Measurements from ENCODE around the gene RAB33B.
"Not testable (repeated sequence)": the region's sequence is repeated elsewhere in the genome, so short reads cannot be mapped to it uniquely, and the experiment has no call there.

Gene RAB33B

DNA sequence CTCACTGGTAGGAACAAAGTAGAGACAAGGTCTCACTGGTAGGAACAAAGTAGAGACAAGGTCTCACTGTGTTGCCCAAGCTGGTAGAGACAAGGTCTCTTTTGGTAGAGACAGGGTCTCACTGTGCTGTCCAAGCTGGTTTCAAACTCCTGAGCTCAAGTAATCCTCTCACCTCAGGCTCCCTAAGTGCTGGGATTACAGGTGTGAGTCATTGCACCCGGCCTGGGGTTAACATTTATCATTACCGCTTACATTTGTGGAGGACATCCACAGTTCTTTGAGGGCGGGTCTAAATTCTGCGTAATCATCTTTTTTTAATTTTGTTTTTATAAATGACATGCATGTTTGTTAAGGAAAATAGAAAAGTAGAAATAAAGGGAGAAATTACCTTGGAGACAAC lies 12.0 kb downstream of the RAB33B start:
- no peak for DNase-seq

DNA sequence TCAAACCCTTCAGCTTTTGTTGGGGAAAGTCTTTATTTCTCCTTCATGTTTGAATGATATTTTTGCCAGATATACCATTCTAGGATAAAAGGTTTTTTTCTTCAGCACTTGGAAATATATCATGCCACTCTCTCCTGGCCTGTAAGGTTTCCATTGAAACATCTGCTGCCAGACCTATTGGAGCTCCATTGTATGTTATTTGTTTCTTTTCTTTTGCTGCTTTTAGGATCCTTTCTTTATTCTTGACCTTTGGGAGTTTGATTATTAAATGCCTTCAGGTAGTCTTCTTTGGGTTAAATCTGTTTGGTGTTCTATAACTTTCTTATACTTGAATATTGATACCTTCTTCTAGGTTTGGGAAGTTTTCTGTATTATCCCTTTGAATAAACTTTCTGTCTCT lies 14.8 kb downstream of the RAB33B start:
- not testable (repeated sequence) for DNase-seq

DNA sequence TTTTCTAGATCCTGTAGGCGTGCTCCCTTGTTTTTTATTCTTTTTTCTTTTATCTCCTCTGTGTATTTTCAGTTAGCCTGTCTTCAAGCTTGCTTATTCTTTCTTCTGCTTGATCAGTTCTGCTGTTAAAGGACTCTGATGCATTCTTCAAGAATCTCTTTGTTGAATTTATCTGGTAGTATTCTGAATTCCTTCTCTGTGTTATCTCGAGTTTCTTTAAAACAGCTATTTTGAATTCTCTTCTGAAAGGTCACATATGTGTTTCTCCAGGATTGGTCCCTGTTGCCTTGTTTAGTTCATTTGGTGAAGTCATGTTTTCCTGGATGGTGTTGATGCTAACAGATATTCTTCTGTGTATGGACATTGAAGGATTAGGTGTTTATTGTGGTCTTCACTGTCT lies 15.3 kb downstream of the RAB33B start:
- no peak for DNase-seq

DNA sequence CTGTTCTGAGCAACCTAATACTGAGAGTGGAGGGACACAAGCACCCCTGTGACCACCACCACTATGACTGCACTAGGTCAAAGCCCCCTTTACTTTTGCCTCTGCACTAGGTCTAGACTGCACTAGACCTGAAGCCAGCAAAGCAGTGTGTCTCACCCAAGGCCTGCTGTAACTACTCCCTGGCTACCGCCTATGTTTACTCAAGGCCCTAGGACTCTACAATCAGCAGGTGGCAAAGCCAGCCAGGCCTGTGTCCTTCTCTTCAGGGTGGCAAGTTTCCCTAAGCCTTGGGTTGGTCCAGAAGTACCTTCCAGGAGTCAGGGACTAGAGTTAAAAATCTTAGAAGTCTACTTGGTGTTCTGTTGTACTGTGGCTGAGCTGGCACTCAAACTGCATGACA lies 15.9 kb downstream of the RAB33B start:
- DNase-seq = no peak

DNA sequence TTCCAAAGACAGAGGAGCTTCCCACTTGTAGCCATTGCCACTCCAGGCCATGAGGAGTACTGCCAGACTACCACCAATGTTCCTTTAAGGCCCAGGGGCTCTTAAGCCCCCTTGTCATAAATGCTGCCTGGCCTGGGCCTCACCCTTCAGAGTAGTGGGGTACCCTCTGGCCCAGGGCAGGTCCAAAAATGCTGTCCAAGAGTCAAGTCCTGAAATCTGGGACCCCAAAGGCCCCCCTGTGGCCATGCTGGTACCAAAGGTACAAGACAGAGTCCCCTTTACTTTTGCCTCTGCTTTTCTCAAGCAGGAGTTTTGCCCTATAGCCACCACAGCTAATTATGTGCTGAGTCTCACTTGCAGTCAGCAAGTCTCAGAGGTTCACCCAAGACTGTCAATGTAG lies 16.4 kb downstream of the RAB33B start:
- no peak for DNase-seq

DNA sequence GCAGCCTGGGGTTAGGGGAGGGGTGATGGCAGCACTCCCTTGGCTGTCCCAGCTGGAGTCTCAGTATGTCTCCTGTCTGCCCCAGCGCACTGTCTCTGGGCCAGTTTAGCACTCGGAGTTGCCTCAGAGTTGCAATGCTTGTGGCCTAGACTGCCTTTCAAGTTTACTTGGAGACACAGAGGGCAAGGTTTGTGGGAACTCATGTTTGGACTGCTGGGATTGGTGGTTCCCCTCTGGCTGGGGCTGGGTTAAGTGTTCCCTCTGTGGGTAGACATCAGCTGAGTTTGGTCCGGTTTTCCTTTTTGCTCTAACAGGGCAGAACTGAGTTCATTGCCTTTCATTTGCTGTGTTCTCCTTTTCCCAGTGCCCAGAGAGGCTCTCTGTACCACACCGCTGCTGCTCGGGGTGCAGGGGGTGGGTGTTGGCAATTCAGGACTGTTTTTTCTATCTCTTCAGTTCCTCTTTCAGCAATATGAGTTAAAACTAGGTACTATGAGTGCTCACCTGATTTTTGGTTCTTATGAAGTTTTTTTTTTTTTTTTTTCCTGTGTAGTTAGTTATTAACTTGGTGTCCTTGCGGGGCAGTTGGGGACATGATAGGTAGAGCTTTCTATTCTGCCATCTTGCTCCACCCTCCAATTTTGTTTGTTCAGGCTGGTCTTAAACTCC lies 17.2 kb downstream of the RAB33B start:
- no peak for DNase-seq

DNA sequence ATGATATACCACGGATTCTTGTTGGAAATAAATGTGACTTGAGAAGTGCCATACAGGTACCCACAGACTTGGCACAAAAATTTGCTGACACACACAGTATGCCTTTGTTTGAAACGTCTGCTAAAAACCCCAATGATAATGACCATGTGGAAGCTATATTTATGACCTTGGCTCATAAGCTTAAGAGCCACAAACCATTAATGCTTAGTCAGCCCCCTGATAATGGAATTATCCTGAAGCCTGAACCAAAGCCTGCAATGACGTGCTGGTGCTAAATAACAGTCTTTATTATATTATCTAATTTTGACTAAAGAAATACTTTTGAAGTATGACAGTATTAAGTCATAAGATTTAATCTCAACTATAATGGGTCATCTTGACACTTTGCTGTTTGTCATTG lies 18.9 kb downstream of the RAB33B start:
- no peak for DNase-seq

DNA sequence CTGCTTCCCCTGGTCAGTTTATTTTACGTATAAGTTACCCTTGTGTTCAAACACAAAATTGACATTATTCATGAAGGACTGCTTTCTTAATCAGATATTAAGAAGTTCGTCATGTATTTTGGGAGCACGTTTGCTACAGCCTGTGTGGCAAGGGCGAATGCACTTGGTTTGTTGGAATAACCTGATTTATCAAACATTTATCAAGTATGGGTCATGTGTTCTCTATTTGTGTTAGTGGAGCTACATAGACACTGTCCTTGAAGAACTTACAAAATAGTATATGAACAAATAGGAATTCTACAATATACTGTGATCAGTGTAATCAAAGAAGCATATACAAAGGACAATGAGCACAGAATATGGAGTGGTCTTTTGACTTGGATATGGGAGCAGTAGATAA lies 22.4 kb downstream of the RAB33B start:
- DNase-seq = no peak

DNA sequence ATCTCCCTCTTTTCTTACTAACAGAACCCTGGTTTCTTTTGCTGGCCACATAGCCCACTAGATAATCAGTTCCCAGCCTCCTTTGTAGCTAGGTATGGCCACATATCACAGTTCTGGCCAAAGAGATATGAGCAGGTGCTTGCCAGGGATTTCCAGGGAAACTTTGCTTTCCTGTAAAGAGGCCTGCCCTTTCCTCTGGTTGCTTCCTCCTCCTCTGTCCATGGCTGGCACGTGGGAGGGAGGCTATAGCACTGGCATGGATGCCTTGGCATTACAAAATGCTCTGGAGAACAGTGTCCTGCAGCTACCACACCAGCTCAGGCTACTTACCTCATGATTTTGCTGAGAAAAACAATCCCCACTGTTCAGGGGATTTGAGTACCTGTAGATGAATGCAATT lies 27.5 kb downstream of the RAB33B start:
- DNase-seq = no peak

DNA sequence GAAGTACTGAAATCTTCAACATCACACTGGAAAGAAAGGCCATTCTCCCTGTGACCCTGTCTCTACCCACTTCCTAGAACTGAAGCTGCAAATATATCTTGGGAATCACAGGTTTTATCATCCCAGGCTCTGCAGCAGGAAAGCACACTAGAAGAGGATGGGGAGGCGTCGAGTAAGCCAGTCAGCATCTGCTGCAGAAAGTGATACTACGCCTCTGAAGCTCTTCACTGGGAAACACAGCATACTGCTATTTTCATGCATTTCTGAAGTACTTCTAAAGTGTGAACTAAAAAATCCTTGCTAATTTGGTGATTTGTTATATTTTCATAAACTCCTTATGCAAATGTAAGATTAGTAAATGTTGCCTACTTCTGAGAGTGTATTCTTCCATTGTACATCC lies 29.1 kb downstream of the RAB33B start:
- no peak for DNase-seq

DNA sequence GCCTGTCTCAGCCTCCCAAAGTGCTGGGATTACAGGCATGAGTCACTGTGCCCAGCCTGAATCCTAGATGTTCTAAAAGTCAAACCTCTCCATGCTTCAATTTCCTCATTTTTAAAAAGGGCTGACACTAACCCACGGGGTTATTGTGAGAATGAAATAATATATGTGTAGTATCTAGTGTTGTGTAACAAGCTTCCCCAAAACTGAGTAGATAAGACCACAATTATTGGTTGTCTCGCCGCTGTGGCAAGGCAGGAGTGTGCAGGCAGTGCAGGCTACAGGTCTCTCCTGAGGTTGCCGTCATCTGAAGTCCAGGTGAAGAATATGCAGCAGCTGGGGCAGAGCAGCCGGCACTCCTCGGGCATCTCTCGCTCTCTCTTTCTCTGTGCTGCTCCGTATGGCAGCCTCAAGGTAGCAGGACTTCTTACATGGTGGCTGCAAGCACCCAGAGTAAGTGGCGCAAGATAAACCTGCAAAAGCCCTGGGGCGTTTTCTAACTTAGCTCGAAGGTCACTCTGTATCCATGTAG lies 30.9 kb downstream of the RAB33B start:
- no peak for DNase-seq

DNA sequence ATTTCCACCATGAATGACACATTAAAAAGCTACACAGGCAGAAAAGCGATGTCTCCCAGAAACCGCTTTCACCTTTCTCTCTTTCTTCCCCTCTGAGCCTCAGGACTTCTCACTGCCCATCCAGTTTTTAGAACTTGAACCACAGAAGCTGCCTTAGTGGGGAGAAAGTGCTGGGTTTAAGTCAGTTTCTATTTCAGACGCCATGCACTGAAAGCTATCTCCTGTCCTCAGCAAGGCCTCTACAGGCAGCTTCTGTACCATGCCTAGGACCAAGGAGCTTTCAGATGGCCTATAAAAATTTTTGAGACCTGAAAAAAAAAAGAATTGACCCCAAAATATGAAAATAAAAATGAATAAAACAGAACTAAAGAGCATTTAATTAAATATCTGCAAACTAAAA lies 34.5 kb downstream of the RAB33B start:
- DNase-seq = no peak

DNA sequence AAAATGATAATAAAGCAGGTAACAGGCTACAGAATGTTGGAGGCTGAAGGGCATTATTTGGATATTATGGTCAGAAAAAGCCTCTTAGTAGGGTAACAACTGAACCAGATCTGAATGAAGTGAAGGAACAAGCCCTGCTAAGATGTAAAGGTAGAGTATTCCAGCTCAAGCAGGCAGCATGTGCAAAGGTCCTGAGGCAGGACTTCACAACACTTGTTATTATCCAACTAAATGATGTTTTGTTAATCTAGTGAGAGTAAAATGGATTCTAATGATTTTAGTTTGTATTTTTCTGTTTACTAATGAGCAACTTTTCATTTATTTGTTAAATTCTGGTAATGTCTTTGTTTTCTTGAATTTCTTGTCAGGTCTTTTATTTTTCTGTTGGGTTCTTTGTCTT lies 35.7 kb downstream of the RAB33B start:
- no peak for DNase-seq

DNA sequence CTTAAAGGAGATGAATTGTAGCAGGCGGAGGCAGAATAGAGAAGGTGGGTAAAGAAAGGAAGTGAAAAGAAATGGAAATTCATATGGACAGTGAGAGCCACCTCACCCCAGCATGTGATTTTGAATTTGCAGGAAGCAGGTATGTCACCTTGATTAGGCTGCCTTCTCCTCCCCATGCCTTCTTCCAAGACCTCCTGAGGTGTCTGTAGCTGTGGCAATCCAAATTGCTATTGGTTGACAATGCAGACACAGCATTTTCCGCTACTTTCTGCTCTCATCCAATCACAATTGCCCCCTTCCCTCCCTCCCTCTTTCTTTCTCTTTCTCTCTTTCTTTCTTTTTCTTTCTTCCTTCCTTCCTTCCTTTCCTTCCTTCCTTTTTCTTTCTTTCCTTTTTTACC lies 38.5 kb downstream of the RAB33B start:
- DNase-seq = no peak

DNA sequence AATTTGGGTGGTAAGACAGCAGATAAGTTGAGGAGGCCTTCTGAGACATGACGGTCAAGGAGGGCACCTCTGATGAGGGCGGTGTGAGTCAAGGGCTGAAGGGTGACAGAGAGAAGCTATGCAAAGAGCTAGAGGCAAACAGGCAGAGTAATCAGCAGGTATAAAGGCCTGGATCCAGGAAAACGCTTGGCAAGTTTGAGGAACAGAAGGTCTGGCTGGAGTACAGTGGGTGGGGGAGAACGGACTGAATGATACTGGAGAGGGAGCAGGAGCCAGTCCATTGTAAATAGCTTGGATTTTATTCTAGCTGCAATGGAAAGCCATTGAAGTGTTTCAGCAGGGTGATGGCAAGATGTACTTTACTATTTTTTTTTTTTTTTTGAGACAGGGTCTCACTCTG lies 39.3 kb downstream of the RAB33B start:
- no peak for DNase-seq

DNA sequence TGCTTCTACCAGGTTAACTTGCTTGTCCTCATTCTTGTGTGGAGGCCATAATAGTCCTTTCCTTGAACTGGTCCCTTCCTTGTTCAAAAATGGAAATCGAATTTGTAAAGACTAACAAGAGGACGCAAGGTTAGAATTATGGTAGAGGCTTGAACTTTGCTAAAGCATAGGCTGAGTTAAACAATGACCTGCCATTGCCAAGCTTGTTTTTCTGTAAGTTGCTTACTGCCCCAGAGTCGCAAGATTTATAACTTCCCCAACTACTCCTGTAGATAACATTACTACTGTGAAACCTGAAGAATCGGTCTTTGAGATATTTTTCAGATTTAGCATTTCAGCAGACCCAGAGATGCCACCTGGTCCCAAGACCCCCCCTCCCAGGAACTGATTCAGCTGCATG lies 45.3 kb downstream of the RAB33B start:
- no peak for DNase-seq

DNA sequence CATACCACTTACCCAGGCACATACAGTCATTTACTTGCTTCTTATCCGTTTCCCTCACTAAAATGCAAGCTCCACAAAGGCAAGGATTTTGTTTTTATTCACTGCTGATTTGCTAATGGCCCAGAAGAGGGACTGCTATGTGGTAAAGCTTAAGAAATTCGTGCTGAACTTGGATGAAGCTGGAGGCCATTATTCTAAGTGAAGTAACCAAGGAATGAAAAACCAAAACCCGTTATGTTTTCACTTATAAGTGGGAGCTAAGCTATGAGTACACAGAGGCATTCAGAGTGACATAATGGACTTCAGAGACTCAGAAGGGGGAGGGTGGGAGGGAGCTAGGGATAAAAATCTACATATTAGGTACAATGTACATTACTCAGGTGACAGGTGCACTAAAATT lies 47.2 kb downstream of the RAB33B start:
- no peak for DNase-seq

DNA sequence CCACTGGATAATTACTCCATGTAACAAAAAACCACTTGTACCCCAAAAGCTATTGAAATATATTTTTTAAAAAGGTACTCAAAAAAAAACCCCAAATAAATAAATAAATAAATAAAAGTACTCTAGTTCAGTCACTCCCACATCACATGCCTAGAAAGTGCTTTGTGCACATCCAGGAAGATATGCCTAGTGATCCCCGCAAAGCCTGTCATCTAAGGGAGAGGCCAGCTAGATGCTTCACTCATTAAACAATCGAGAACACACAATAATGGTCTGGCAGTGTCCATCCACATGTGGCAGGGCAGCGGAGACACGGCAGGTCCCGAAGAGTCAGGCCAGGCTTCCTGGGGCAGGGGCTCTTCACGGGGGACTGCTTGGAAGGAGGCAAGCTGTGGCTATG lies 47.6 kb downstream of the RAB33B start:
- no peak for DNase-seq

DNA sequence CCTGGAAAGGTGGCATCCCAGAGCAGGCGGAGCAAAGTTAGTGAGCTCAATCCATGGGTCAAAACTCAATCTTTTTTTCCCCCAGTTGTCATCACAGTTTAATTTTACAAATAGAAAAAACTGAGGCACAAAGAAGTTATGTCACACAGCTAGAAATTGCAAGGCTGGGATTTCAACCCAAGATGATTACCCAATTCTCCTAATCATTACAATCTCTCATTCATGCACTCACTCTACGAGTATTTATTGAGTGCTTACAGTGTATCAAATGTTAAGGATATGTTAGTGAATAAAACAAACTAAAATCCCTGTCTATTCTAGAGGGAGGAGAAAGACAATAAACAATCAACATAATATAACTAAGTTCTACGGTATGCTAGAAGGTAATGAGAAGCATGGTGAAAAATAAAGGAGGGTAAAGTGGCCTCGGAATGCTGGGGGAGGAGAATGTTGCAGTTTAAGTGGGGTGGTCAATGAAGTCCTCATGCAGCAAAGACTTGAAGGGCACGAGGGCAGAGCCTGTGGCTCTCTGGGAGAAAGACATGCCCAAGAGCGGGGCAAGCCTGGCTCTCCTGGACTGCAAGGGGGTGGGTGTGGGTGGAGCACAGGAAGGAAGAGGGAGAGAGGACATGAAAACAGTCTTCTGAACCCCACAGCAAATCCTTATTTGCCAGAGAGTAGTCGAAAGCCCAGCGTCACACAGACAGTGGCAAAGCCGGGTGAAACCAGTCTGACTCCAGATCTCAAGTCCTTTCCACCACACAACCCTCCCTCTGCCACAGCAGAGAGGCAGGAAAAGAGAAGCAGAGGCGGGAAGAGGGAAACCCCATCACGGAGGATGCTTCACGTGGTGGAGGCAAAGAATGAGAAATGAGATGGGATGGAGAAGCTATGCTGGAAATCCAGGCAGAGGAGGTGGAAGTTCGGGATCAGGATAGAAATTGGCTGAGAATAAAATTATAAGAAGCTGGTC lies 48.3 kb downstream of the RAB33B start:
- DNase-seq = no peak

DNA sequence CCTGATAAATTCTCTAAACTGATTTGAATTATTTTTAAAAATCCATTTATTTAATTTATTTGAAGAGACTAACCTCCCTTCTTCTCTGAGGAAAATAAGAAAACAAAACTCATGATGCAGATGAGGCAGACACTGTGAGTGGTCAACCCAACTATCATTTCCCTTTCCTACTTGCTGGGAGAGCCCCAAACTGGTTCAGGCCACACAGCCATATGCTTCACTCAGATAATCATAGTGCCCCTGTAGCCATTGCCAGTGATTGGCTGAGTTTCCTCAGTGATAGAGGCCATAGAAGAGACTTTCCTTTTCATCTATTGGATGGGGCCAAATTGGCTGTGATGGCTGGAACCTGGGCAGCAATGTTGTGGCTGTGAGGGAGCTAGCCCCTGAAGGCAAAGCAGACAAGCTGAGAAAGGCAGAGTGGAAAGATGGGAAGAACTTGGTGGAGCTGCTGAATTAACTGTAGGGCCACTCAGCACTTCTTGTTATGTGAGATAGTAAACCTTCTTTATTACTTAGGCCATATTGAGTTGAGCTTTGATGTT lies 49.8 kb downstream of the RAB33B start:
- DNase-seq = no peak

DNA sequence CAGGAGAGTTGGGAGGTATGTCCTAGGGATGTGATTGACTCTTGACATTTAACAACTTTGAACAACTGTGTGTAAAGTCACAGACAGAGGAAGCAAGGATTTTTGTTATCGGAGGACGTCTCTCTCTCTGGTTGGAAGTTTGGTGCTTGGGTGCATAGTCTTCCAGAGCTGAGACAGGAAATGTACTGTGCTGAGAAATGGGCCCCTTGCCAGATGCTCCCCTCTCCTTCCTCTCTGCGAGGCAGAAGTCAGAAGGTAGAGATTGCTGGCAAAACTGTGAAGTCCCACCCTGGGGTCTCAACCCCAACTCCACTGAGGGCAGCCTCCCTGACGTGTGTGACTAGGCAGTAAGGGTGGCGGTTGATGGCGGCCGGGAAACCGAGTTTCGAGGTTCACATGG lies 52.9 kb downstream of the RAB33B start:
- DNase-seq = no peak

DNA sequence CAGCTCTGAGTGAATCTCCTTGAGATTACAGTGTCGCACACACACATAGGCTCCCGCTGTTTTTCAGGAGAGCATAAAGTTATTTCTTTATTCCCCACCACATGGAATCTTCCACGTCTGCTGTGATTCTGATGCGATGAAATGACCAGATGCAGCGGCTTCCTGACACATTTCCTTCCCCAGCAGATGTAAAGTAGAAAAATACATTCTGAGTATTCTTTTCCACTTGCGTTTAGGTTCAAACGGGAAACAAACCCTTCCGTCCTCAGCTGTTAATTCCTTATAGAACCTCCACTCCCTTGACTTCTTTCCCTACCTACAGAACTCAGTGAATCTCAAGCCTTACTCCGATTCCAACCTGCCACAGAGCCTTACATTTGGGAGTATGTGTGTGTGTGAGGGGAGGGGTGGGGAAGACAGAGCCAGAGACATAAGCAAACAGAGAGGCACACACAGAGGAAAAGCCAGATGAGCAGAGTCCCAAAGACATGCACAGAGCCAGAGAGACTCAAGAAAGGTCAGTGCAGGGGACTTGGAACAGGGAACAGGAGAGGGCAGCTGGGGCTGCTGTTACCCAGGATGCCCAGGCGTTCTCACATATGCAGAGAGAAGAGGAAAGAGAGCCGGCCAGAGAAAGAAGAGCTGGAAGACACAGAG lies 54.8 kb downstream of the RAB33B start:
- DNase-seq = no peak

DNA sequence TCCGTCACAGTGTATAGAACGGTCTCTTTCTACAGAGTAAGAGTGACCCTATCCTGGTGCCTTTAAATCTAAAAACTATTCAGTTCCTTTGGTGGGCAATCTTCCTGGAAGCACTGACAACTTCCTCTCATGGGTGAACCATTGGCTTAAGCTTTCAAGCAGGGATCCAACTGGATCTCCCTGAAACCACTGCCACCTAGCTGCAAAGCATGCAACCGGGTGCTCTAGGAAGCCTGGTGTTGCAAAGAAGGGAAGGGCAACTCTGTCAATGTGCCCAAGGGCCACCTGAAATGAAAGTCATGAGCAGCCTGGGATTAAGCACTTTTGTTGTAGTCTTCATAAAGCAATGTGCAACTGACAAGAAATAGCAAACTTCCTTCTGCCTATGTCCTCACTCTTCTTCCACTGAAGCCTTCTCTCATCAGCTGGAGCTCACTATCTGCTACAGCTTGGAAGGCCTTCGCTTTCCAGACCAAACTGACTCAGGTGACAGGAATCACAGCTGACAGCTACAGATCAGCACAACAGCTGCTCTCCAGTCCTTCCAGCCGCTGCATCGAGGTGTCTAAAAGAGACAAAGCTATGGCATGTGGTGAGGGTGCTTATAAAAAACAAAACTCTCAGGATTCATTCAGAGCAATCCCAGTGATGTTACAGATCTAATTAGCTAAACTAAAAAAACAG lies 55.9 kb downstream of the RAB33B start:
- DNase-seq = no peak
